ENCODE data around the gene TAAR2. TPM values are rescaled to one million over a fixed set of nuclear protein-coding genes. Genes with fewer than 3 reads are reported as not detected.
A peak's percentile ranks its signal among the peaks of the same experiment; 100 is the strongest.
"Not testable (repeated sequence)": the region's sequence is repeated elsewhere in the genome, so short reads cannot be mapped to it uniquely, and the experiment has no call there.

Gene TAAR2
- total RNA-seq, 1 experiment from 2014 or later: not detected

DNA sequence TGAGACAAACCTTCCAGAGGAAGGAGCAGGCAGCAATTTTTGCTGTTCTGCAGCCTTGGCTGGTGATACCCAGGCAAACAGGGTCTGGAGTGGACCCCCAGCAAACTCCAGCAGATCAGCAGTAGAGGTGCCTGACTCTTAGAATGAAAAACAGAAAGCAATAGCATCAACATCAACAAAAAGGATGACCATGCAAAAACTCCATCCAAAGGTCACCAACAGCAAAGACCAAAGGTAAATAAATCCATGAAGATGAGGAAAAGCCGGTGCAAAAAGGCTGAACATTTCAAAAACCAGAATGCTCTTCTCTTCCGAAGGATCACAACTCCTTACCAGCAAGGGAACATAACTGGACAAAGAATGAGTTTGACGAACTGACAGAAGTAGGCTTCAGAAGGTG lies 11.8 kb upstream of the TAAR2 start:
- not testable (repeated sequence) for DNase-seq; H3K36me3 ChIP-seq (replicated peaks; ENCODE audit: control insufficient read depth, insufficient read depth, low read length); H3K4me3 ChIP-seq (ENCODE audit: insufficient read depth, low read depth, low read length); H3K27me3 ChIP-seq (ENCODE audit: control insufficient read depth, insufficient read depth, low read length)

DNA sequence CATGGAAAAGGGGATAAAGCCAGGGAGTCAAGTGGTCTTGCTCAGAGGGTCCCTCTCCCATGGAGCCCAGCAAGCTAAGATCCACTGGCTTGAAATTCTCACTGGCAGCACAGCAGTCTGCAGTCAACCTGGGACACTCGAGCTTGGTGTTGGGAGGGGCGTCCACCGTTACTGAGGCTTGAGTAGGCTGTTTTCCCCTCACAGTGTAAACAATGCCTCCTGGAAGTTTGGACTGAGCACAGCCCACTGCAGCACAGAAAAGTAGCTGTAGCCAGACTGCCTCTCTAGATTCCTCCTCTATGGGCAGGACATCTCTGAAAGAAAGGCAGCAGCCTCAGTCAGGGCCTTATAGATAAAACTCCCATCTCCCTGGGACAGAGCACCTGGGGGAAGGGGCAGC lies 11.2 kb upstream of the TAAR2 start:
- H3K4me3 ChIP-seq (ENCODE audit: insufficient read depth, low read depth, low read length); DNase-seq; H3K27me3 ChIP-seq (ENCODE audit: control insufficient read depth, insufficient read depth, low read length); H3K36me3 ChIP-seq (replicated peaks; ENCODE audit: control insufficient read depth, insufficient read depth, low read length): not testable (repeated sequence)

DNA sequence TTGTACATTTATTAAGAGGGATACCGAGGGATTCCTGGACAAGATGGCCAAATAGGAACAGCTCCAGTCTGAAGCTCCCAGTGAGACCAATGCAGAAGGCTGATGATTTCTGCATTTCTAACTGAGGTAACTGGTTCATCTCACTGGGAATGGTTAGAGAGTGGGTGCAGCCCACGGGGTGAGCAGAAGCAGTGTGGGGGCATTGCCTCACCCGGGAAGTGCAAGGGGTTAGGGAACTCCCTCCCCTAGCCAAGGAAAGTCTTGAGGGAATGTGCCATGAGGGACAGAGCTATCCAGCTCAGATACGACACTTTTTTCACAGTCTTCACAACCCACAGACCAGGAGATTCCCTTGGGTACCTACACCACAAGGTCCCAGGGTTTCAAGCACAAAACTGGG lies 10.7 kb upstream of the TAAR2 start:
- DNase-seq: no peak
- Histone ChIP-seq H3K36me3 (replicated peaks; ENCODE audit: control insufficient read depth, insufficient read depth, low read length) (no peaks in the 10 kb centered on the region), H3K27me3 (ENCODE audit: control insufficient read depth, insufficient read depth, low read length) (no peaks in the 10 kb centered on the region), H3K4me3 (ENCODE audit: insufficient read depth, low read depth, low read length) (no peak overlapping the region)

DNA sequence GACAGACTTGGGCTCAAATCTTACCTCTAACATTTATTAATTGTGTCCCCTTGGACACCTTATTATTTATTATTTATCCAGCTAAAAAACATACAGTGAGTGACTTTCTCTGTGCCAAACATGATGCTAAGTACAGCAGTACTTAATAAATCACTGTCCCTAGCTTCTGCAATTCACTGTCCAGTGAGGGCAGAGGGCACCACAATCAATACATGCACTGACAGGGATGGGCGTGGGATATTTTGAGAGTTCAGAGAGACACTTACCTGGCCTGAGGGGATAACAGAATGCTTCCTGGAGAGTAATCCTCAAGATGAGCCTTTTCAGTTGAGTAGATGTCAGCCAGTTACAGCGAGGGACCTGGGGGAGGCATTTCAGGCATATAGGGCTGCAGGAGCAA lies 9.3 kb upstream of the TAAR2 start:
- H3K27me3 ChIP-seq (ENCODE audit: control insufficient read depth, insufficient read depth, low read length): no peaks in the 10 kb centered on the region
- no peak for DNase-seq
- H3K4me3 ChIP-seq (ENCODE audit: insufficient read depth, low read depth, low read length): no peak overlapping the region
- no peaks in the 10 kb centered on the region for H3K36me3 ChIP-seq (replicated peaks; ENCODE audit: control insufficient read depth, insufficient read depth, low read length)

DNA sequence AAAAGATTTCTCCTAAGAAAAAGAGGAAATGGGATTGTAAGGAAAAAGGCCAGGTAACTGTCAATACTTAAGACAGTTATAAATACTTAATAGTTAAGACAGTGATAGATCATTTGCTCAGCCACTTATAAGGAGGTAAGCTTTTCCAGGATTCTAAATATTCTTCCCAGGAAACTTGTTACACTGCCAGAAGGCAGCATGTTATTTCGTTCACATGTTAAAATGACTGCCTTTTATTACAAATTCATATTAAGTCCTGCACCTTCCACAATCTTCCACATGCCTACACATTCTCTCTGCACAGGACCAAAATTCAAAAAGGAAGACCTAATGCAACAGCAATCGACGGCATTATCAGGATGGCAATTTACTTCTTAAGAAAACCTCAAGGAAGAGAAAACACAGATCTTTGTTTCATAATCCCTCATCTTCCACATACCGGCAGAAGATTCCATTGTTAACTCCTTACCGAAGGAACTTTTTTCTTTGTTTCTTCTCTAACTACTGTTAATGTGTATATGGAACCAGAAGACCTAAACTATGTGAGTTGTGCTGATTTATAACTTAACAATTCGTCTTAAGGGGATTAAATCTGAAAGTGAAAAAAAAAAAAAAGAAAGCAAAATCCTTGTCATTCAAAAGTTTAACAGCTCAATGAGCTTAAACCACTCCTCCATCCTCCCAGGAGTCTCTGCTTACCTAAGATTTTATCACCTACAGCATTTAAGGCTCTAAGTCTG lies 799 bp downstream of the TAAR2 start:
- no peak for DNase-seq
- Histone ChIP-seq H3K4me3 (ENCODE audit: insufficient read depth, low read depth, low read length) (no peak overlapping the region), H3K36me3 (replicated peaks; ENCODE audit: control insufficient read depth, insufficient read depth, low read length) (no peaks in the 10 kb centered on the region), H3K27me3 (ENCODE audit: control insufficient read depth, insufficient read depth, low read length) (no peaks in the 10 kb centered on the region)

DNA sequence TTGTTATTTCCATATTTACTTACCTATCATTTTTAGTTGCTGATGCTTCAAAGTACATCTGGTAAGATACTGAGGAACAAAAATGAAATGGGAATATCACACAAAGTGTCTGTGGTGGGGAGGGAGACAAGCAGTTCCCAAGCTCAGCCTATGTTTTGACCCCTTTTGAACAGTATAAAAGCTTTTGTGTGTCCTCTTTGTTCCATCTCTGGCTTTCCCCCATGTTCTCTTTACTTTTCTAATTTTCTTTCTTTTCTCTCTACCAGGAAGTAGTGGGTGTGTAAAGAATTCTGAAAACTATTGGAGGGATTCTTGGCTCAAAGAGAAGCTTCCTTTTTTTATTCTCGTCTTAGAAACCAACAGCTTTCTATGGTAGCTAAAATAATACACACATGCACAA lies 7.4 kb downstream of the TAAR2 start:
- Histone ChIP-seq H3K27me3 (ENCODE audit: control insufficient read depth, insufficient read depth, low read length) (no peaks in the 10 kb centered on the region), H3K4me3 (ENCODE audit: insufficient read depth, low read depth, low read length) (no peak overlapping the region), H3K36me3 (replicated peaks; ENCODE audit: control insufficient read depth, insufficient read depth, low read length) (no peaks in the 10 kb centered on the region)
- no peak for DNase-seq

DNA sequence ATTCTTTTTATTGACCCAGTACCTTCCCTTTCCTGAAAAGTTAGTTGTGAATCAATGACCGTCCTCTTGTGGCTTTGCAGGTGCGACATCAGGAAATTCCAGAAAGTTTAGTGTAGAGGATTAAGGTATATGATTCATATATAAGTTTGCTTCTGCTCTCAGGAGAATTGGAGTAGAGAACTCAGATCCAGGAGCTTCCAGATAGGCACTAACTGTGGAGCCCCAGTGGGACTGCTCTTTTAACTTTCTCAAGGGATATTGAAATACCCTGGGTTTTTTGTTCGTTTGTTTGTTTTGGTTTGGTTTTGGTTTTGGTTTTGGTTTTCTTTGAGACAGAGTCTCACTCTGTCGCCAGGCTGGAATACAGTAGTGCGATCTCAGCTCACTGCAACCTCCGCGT lies 9.5 kb downstream of the TAAR2 start:
- Histone ChIP-seq H3K36me3 (replicated peaks; ENCODE audit: control insufficient read depth, insufficient read depth, low read length) (no peaks in the 10 kb centered on the region), H3K4me3 (ENCODE audit: insufficient read depth, low read depth, low read length) (no peak overlapping the region), H3K27me3 (ENCODE audit: control insufficient read depth, insufficient read depth, low read length) (no peaks in the 10 kb centered on the region)
- no peak for DNase-seq

DNA sequence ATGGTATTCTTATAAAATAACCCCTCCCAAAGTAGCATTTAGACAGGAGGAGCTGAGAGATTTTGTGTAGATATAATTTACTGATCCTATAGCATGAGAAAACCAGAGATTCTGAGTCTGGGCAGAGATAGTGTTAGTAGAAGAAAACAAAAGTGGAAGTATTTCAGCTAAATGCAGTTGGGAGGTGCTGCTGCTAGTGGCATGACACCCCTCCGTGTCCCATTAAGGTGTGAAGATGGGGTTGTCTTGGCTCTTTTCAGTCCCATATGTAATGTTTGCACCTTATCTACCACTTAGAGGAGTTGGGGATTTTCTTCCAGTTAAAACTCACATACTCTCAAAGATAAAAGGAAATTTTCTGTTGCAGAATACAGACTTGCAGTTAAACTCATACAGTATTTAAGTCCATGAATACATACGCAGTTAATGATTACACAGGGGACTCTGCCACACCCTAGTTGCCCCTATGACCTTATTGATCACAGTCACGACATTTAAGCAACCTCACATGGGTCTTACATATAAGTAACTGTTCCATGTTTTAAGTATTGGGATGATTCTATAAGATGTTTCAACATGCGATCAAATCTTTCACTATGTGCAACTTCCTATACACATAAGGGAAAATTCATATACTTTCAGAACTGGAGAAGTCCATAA lies 11.5 kb downstream of the TAAR2 start:
- DNase-seq: no peak
- Histone ChIP-seq H3K27me3 (ENCODE audit: control insufficient read depth, insufficient read depth, low read length) (no peaks in the 10 kb centered on the region), H3K36me3 (replicated peaks; ENCODE audit: control insufficient read depth, insufficient read depth, low read length) (no peaks in the 10 kb centered on the region), H3K4me3 (ENCODE audit: insufficient read depth, low read depth, low read length) (no peak overlapping the region)

DNA sequence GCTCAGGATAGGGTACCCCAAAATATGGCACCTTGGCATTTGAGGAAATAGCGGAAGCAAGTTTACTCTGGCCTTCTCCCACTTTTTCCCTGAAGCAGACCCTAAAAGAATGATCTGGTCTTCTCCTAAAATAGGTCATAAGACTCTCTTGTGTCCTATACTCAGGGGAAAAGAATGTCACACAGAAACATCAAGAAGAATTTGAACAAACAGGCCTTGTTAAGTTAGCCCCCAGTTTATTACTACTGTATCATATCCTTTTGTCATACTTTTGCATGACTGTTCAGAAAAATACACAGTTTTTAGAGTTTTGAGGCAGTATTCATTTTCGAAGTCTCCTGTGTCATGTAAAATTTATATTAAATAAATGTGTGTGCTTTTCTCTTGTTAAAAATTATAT lies 12.5 kb downstream of the TAAR2 start:
- Histone ChIP-seq H3K4me3 (ENCODE audit: insufficient read depth, low read depth, low read length) (no peak overlapping the region), H3K27me3 (ENCODE audit: control insufficient read depth, insufficient read depth, low read length) (no peaks in the 10 kb centered on the region)
- no peak for DNase-seq

DNA sequence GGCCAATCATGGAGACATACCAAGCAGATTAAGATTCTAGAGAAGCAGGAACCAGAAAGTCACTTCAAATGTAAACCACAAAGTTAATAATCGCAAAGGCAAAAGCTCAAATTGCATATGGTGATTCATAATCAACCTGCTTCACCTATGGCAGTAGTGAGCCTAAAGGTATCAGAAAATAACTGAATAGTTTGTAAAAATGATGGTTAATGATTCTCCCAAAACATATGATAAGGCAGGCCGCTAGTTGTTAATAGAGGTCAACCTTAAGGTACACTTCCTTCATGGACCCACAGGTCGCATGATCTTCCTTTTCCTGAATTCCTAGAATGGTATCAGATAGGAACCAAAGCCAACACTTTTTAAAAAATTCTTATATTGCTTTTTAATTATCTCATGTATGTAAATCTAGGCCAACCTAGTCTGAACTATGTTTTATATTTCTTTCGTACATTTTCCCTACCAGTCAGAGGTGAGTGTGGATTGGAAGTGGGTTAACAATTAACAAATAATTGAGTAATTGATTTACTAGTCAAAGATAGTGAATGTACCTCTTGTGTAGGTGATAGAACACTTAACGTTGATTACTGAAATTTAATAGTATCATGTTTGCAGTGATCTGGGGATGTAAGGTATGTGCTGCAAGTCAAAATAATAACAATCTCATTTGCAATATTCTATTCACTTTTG lies 16.4 kb downstream of the TAAR2 start:
- no peak for DNase-seq
- Histone ChIP-seq H3K4me3 (ENCODE audit: insufficient read depth, low read depth, low read length) (no peak overlapping the region), H3K36me3 (replicated peaks; ENCODE audit: control insufficient read depth, insufficient read depth, low read length) (no peaks in the 10 kb centered on the region), H3K27me3 (ENCODE audit: control insufficient read depth, insufficient read depth, low read length) (no peaks in the 10 kb centered on the region)

More for the DNA sequence above, 12.5 kb downstream of the TAAR2 start:
- H3K36me3 ChIP-seq (replicated peaks; ENCODE audit: control insufficient read depth, insufficient read depth, low read length): no peaks in the 10 kb centered on the region

DNA sequence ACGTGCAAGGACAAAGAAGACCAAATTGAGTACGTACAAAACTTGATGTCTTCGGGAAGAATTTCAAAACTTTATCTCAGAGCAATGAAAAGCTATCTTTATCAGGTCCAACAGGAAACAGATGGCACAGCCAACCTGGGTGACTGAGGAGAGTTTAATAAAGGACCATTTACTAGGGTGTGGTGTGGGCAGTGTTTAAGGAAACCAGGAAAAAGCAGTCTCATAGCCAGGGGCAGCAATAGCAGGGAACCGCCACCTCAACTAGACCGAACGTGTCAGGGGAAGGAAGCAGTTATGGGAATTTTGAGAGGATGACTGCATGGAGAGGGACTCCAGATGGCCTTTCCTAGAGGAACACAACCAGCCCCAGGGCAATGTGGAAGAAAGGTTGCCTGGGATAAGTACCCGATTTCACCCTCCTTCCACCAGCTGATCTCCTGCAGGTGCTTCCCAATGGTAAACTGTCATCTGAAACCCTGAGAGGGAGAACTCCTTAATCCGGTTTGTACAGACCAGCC lies 19.4 kb downstream of the TAAR2 start:
- DNase-seq: no peak
- Histone ChIP-seq H3K4me3 (ENCODE audit: insufficient read depth, low read depth, low read length) (no peak overlapping the region), H3K36me3 (replicated peaks; ENCODE audit: control insufficient read depth, insufficient read depth, low read length) (no peaks in the 10 kb centered on the region), H3K27me3 (ENCODE audit: control insufficient read depth, insufficient read depth, low read length) (no peaks in the 10 kb centered on the region)

DNA sequence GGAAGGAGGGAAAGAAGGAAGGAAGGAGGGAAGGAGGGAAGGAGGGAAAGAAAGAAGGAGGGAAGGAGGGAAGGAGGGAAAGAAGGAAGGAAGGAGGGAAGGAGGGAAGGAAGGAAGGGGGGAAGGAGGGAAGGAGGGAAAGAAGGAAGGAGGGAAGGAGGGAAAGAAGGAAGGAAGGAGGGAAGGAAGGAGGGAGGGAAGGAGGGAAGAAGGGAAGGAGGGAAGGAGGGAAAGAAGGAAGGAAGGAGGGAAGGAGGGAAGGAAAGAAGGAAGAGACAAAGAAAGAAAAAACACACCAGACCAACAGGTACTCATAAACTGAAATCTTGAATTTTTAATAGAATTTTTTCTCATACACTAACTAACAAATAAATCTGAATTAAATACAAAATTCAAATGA lies 23.2 kb downstream of the TAAR2 start:
- H3K27me3 ChIP-seq (ENCODE audit: control insufficient read depth, insufficient read depth, low read length); DNase-seq; H3K4me3 ChIP-seq (ENCODE audit: insufficient read depth, low read depth, low read length); H3K36me3 ChIP-seq (replicated peaks; ENCODE audit: control insufficient read depth, insufficient read depth, low read length): not testable (repeated sequence)

DNA sequence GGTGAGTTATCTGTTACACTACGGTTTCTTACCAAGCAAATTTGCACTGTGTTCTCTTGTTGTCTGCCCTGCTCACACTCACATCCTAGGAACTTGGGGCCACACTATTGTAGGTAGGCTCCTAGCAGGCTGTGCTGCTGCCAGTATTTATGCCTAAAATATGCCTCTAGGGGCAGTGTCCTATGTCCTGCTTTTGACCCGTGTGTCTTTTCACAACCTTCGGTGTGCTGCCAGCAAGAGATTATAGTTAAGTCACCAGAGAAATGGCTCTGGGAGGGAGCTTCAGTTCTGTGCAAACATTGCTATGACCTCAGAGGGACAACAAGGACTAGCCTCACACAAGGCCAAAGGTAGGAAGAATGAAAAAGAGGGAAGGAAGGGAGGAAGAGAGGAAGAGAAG lies 25.6 kb downstream of the TAAR2 start:
- peak; percentile 14 for DNase-seq
- Histone ChIP-seq H3K27me3 (ENCODE audit: control insufficient read depth, insufficient read depth, low read length) (no peaks in the 10 kb centered on the region), H3K4me3 (ENCODE audit: insufficient read depth, low read depth, low read length) (no peak overlapping the region), H3K36me3 (replicated peaks; ENCODE audit: control insufficient read depth, insufficient read depth, low read length) (no peaks in the 10 kb centered on the region)

DNA sequence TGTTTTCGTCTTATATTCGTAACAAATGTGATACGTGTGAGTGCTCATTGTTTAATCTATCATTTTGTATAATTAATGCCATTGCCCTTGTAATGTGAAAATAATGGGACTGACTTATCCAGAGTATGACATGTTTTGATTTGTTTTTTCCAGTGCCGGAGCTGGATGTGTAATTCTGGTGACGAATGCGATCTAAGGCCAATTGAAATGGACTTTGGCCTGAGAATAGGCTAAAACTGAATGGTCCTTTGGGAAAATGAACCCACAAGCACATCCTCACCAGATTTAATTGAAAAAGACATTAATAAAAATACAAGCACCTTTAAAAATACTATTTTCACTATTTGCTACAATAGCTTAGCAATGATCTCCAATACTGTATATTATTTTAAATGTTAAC lies 27.9 kb downstream of the TAAR2 start:
- H3K36me3 ChIP-seq (replicated peaks; ENCODE audit: control insufficient read depth, insufficient read depth, low read length): no peaks in the 10 kb centered on the region
- DNase-seq: no peak
- H3K27me3 ChIP-seq (ENCODE audit: control insufficient read depth, insufficient read depth, low read length): no peaks in the 10 kb centered on the region
- no peak overlapping the region for H3K4me3 ChIP-seq (ENCODE audit: insufficient read depth, low read depth, low read length)

DNA sequence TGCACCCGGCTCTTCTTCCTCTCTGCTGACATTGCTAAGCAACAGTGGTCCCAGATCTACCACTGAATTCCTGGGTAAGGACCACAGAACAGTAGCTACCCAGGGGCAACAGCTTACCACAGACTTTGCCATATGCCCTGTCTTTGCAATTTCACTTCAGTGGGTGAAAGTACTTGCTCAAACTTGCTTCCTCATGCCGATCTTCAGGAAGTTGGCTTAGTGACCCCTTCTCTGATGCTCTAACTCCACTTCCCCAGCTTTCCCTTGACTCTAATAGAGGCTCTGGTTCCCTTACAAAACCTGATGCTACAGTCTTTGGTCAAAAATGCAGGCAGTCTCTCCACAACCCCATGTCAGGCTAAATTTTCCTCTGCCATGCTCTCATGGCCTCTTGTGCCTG lies 31.2 kb downstream of the TAAR2 start:
- Histone ChIP-seq H3K27me3 (ENCODE audit: control insufficient read depth, insufficient read depth, low read length) (no peaks in the 10 kb centered on the region), H3K4me3 (ENCODE audit: insufficient read depth, low read depth, low read length) (no peak overlapping the region), H3K36me3 (replicated peaks; ENCODE audit: control insufficient read depth, insufficient read depth, low read length) (no peaks in the 10 kb centered on the region)
- DNase-seq: no peak

Data from H7 (cell line).